Omental fat pad (tissue), 4 donors: ENCODE results near the gene MINK1. TPM values are rescaled to one million over a fixed set of nuclear protein-coding genes. Genes with fewer than 3 reads are reported as not detected.

Experiments used
- ATAC-seq: fragments of 150-250 bp; one replicate; pipeline ENCODE4 v1.9.1; 2016; ENCODE audit warnings: mild to moderate bottlenecking, moderate library complexity; ENCODE audit not compliant: low FRiP score
- DNase-seq: peaks from one replicate; pipeline ENCODE4 v3.0.0-alpha.2; 2019; ENCODE audit warnings: low spot score
- CTCF ChIP-seq, 3 donors: fragments of 450-650 bp; IDR thresholded peaks; one replicate each; pipeline ENCODE4 v1.5.1; 2016 to 2017; ENCODE audit warnings: antibody characterized with exemption in 3 of 3, mild to moderate bottlenecking in 3 of 3, moderate library complexity in 2 of 3
- total RNA-seq, 4 donors: library from RNA; depleted of rRNA; stranded (reverse); fragments of >200 nt; gene quantifications; one replicate each; pipeline ENCODE4 v1.1.0, GENCODE V29; 2016

The MINK1 gene
- total RNA-seq, 4 donors from 2014 or later: 24.4 to 57.8 (median 31.9) TPM

DNA sequence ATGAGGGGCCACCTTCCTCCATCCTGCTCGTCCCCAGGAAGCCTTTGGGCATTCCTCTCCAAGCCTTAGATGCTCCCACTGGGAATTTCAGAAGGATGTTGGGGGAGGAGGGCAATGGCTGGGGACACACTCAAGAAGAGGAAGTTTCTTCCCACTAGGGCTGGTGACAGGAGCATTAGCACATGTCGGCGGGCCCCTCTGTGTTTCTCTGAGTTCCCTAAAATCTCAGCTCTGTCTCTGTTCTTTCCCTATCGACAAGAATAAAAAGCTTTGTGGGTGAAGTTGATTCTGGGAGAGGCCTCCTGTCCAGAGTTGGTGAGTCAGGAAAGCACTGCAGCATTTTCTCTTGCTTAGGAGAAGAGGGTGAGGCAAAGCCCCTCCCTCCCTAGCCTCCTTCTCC is 46.5 kb downstream of the MINK1 start:
- ATAC-seq (no peak), DNase-seq (no peak)
- TF ChIP-seq CTCF (IDR thresholded peaks at IDR 0.05): no peak

DNA sequence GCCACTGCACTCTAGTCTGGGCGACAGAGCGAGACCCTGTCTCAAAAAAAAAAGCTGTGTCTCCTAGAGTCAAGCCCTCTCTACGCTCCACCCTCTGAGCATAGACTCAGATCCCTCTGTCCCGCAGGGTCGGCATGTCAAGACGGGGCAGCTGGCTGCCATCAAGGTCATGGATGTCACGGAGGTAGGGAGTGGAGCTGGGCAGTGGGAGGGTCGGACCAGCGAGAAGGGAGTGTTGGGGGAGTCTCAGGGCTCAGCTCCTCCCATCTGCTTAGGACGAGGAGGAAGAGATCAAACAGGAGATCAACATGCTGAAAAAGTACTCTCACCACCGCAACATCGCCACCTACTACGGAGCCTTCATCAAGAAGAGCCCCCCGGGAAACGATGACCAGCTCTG is 47.7 kb downstream of the MINK1 start:
- ATAC-seq (no peak), DNase-seq (no peak)
- no peak for TF ChIP-seq CTCF (IDR thresholded peaks at IDR 0.05)

DNA sequence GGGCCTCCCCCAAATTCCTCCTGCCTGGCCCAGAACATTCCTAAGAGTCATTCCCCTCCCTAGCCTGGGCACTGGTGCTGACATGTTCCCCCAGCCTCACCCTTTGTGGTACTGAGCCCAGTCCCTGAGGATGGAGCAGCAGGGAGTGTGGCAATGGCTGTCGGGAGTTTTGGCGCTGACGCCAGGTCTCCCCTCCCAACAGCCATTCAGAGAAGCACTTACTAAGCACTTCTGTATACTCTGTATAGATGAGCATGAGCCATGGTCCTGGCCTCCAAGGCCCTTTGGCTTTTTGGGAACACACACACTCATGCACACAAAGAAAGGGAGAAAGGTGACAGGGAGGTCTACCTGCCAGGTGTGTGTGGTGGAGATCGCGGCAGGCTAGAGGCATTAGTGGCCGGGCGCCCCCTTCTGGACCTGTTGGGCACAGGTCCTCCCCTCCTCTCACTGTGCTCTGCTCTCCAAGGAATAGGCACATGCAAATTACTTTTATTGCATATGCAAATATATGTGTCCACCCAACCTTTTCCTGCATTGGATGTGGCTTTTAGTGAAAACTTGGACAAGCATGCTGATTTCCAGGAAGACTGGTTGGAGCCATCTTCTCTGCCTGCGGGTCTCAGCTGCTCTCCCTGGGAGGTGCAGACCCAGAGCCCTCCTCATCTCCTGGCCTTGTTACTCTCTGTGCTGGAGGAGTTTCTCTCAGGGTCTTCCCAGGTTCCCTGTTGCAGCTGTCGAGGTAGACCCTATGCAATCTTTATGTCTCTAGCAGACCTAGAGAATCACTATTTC is 48.8 kb downstream of the MINK1 start:
- ATAC-seq (peak; percentile 72), DNase-seq (peak; percentile 52)
- peak in 1 of 3 donors; percentile 19 for TF ChIP-seq CTCF (IDR thresholded peaks at IDR 0.05)

DNA sequence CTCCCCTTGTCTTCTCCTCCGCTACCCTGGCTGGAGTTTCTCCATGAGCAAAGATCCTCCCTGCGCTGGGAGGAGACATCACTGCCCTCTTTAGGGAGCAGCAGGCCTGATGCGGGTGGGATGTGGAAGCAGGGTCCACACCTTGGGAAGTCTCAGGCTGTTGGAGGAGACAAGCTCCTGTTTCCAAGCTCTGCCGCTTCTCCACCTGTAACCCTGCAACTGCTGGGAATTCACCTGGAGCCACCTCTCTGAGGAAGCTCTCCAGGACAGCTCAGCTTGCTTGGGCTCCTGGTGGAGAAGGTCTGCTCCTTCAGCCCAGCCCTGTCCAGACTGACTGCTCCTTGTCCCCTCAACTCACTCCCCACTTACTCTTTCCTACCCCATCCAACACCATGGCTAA is 51.3 kb downstream of the MINK1 start:
- TF ChIP-seq CTCF (IDR thresholded peaks at IDR 0.05): no peak
- DNase-seq (no peak), ATAC-seq (no peak)

GRCh38 chr17:4886830-4887229 is 53.7 kb downstream of the MINK1 start:
- no peak for DNase-seq
- no peak for ATAC-seq
- TF ChIP-seq CTCF (IDR thresholded peaks at IDR 0.05): no peak

DNA sequence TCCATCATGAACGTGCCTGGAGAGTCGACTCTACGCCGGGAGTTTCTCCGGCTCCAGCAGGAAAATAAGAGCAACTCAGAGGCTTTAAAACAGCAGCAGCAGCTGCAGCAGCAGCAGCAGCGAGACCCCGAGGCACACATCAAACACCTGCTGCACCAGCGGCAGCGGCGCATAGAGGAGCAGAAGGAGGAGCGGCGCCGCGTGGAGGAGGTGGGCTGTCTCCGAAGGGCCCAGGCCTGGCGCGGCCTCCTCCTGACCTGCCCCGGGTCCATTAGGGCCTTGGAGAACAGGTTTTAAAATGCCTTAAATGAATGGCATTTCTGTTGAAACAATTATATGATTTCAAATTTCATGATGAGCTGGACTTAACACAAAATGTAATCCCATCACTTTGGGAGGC is 54.4 kb downstream of the MINK1 start:
- DNase-seq (no peak), ATAC-seq (no peak)
- no peak for TF ChIP-seq CTCF (IDR thresholded peaks at IDR 0.05)
